Measurements from ENCODE around the gene SYNE1. TPM values are rescaled to one million over a fixed set of nuclear protein-coding genes. Genes with fewer than 3 reads are reported as not detected.
"Not testable (repeated sequence)": the region's sequence is repeated elsewhere in the genome, so short reads cannot be mapped to it uniquely, and the experiment has no call there.

The SYNE1 gene
- total RNA-seq, 2 experiments from 2014 or later: 29.5 to 35.1 TPM

- intact Hi-C loops (cut with micrococcal nuclease): no loop called here
- peaks cover 16% of the 10 kb centered on the region for H3K27me3 Mint-ChIP-seq
- ATAC-seq: no peak
- no peaks in the 10 kb centered on the region for H3K4me1 Mint-ChIP-seq (ENCODE audit: low read depth)
- no peak overlapping the region for H3K4me3 Mint-ChIP-seq
- H3K36me3 Mint-ChIP-seq (ENCODE audit: low read depth): no peaks in the 10 kb centered on the region
- no peak for DNase-seq
- no peak for TF ChIP-seq CTCF (IDR thresholded peaks at IDR 0.05)
- no peak overlapping the region for H3K27ac Mint-ChIP-seq
- CTCF ChIA-PET: no interaction called here
- H3K9me3 Mint-ChIP-seq: no peaks in the 10 kb centered on the region
- POLR2A ChIA-PET: no interaction called here
These were observed 14.8 kb upstream of the SYNE1 start for GRCh38 chr6:152651986-152652385.

GRCh38 chr6:152648105-152648504 lies 10.9 kb upstream of the SYNE1 start:
- H3K27me3 Mint-ChIP-seq: peaks cover 19% of the 10 kb centered on the region
- H3K9me3 Mint-ChIP-seq: no peaks in the 10 kb centered on the region
- no peak overlapping the region for H3K27ac Mint-ChIP-seq
- DNase-seq (no peak), ATAC-seq (no peak)
- ChIA-PET POLR2A (no interaction called here), CTCF (no interaction called here)
- H3K4me3 Mint-ChIP-seq: no peak overlapping the region
- H3K4me1 Mint-ChIP-seq (ENCODE audit: low read depth): no peaks in the 10 kb centered on the region
- intact Hi-C loops (cut with micrococcal nuclease): no loop called here
- no peaks in the 10 kb centered on the region for H3K36me3 Mint-ChIP-seq (ENCODE audit: low read depth)
- no peak for TF ChIP-seq CTCF (IDR thresholded peaks at IDR 0.05)

DNA sequence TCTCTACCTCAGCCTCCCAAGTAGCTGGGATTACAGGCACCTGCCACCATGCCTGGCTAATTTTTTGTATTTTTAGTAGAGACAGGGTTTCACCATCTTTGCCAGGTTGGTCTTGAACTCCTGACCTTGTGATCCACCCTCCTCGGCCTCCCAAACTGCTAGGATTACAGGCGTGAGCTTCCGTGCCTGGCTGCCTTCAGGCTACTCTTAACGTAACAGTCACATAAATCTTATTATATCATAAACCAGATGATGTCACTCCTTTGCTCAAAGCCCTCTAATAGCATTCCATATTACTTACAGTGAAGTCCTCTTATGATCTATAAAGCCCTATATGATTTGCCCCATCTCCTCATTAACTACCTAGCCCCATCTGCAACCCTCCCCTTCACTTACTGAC lies 9.6 kb upstream of the SYNE1 start:
- H3K36me3 Mint-ChIP-seq (ENCODE audit: low read depth); intact Hi-C loops (cut with micrococcal nuclease); H3K4me1 Mint-ChIP-seq (ENCODE audit: low read depth); H3K4me3 Mint-ChIP-seq; H3K27ac Mint-ChIP-seq; CTCF ChIA-PET; DNase-seq; H3K9me3 Mint-ChIP-seq; ATAC-seq; POLR2A ChIA-PET: not testable (repeated sequence)
- H3K27me3 Mint-ChIP-seq: peaks cover 14% of the 10 kb centered on the region

- H3K36me3 Mint-ChIP-seq (ENCODE audit: low read depth): no peaks in the 10 kb centered on the region
- peaks cover 2% of the 10 kb centered on the region for H3K4me1 Mint-ChIP-seq (ENCODE audit: low read depth)
- no peak overlapping the region for H3K4me3 Mint-ChIP-seq
- peak; percentile 51 for DNase-seq
- intact Hi-C loops (cut with micrococcal nuclease): loop anchor here (5.0 kb wide), 1 partner anchor 90 kb away; no protein-coding TSS in a partner anchor
- peak; percentile 61 for ATAC-seq
- ChIA-PET POLR2A (no interaction called here), CTCF (interaction anchor here (0.9 to 3.6 kb wide), 9 partner anchors 10 to 337 kb away, joined by 3 to 37 read pairs (median 4); no protein-coding TSS in a partner anchor)
- H3K27ac Mint-ChIP-seq: no peak overlapping the region
- H3K9me3 Mint-ChIP-seq: no peaks in the 10 kb centered on the region
- H3K27me3 Mint-ChIP-seq: peaks cover 14% of the 10 kb centered on the region
- TF ChIP-seq CTCF (IDR thresholded peaks at IDR 0.05): peak; percentile 17
These were observed 5.6 kb upstream of the SYNE1 start for GRCh38 chr6:152642578-152643375.

- peak; percentile 52 for ATAC-seq
- Mint-ChIP-seq H3K9me3 (no peaks in the 10 kb centered on the region), H3K27ac (peak overlapping the region; percentile 36), H3K4me3 (peak overlapping the region; percentile 70), H3K4me1 (ENCODE audit: low read depth) (peaks cover 16% of the 10 kb centered on the region), H3K36me3 (ENCODE audit: low read depth) (no peaks in the 10 kb centered on the region), H3K27me3 (peaks cover 39% of the 10 kb centered on the region)
- intact Hi-C loops (cut with micrococcal nuclease): no loop called here
- no peak for TF ChIP-seq CTCF (IDR thresholded peaks at IDR 0.05)
- CTCF ChIA-PET: no interaction called here
- DNase-seq: peak; percentile 8
- POLR2A ChIA-PET: no interaction called here
These were observed 410 bp downstream of the SYNE1 start for GRCh38 chr6:152636609-152637295.

Measured in activated CD8-positive, alpha-beta T cell treated with anti-CD3 and anti-CD28 coated beads for 36 hours (primary cell).